ENCODE data around the gene FAM53B. TPM values are rescaled to one million over a fixed set of nuclear protein-coding genes. Genes with fewer than 3 reads are reported as not detected.

The FAM53B gene
- total and polyA plus RNA-seq, 12 donors = 11.6 to 42.9 (median 29.1) TPM

DNA sequence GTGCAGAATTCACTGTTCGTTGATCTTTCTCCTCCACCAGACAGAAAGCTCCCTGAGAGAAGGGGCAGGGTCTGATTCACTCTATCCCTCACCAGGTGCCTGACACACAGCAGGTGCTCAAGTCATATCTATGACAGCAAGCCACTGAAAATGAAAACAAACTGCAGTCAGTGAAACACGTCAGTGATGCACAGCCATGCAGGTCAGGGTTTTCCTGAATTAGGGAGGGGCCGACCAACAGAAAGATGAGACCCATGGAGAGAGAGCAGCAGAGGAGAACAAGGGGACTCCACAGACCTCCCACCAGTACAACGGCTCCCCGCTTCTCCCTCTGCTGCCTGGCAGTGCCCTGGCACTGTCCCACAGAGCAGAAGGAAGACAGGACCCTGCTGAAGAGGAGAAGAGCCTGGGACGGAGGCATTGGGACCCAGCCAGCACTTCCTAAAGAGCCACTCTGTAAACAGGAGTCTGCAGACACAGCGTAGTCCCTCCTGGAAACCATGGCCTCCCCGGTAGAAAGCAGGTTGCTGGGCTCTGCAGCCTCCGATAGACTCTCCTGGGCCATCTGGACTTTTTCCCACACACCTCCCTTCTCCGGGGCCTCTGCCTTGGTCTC lies 50.3 kb downstream of the FAM53B start:
- H3K36me3 ChIP-seq = peaks cover 0 to 55% (median 5%) of the 10 kb centered on the region in 9 donors
- WGBS, 2 donors = 31 to 44% methylated on average over 10 of the region's 10 CpGs
- peaks cover 28 to 96% (median 79%) of the 10 kb centered on the region in 9 donors for H3K4me1 ChIP-seq
- H3K4me3 ChIP-seq = no peak overlapping the region
- intact Hi-C loops (cut with DNase I) = no loop called here
- no peaks in the 10 kb centered on the region for H3K27me3 ChIP-seq
- H3K27ac ChIP-seq = peak overlapping the region; percentile 5 to 97 (median 56)
- TF ChIP-seq, protein P1, sequence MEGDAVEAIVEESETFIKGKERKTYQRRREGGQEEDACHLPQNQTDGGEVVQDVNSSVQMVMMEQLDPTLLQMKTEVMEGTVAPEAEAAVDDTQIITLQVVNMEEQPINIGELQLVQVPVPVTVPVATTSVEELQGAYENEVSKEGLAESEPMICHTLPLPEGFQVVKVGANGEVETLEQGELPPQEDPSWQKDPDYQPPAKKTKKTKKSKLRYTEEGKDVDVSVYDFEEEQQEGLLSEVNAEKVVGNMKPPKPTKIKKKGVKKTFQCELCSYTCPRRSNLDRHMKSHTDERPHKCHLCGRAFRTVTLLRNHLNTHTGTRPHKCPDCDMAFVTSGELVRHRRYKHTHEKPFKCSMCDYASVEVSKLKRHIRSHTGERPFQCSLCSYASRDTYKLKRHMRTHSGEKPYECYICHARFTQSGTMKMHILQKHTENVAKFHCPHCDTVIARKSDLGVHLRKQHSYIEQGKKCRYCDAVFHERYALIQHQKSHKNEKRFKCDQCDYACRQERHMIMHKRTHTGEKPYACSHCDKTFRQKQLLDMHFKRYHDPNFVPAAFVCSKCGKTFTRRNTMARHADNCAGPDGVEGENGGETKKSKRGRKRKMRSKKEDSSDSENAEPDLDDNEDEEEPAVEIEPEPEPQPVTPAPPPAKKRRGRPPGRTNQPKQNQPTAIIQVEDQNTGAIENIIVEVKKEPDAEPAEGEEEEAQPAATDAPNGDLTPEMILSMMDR (IDR thresholded peaks at IDR 0.05) = no peak
- no peaks in the 10 kb centered on the region for H3K9me3 ChIP-seq
- peak in 6 of 8 donors; percentile 14 to 55 (median 28) for ATAC-seq
- DNase-seq = peak in 1 of 2 donors; percentile 27

DNA sequence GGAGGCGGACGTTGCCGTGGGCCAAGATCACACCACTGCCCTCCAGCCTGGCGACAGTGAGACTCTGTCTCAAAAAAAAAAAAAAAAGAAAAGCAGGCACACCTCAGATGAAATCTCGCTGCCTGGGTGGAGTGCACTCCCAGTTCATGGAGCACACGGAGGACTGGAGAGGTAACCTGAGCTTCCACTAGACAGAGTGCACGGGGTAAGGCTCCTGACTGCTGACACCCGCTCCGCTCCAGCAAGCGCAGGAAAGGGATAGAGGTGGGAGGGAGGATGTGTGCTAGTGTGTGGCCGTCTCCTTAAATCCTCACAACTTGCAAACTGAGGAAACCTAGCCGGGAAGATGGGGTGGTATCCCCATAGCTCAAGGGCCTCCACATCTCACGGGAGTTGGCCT lies 50.8 kb downstream of the FAM53B start:
- DNase-seq (peak in 1 of 2 donors; percentile 10), ATAC-seq (peak; percentile 8 to 57 (median 36))
- peaks cover 0 to 55% (median 5%) of the 10 kb centered on the region in 9 donors for H3K36me3 ChIP-seq
- 56 to 60% methylated on average over 13 of the region's 13 CpGs for WGBS, 2 donors
- no peak overlapping the region for H3K4me3 ChIP-seq
- H3K27ac ChIP-seq = peak overlapping the region in 9 of 10 donors; percentile 5 to 97 (median 62)
- TF ChIP-seq, protein P1 (IDR thresholded peaks at IDR 0.05) = no peak
- H3K4me1 ChIP-seq = peaks cover 27 to 96% (median 79%) of the 10 kb centered on the region in 9 donors
- no peaks in the 10 kb centered on the region for H3K27me3 ChIP-seq
- intact Hi-C loops (cut with DNase I) = no loop called here
- H3K9me3 ChIP-seq = no peaks in the 10 kb centered on the region

DNA sequence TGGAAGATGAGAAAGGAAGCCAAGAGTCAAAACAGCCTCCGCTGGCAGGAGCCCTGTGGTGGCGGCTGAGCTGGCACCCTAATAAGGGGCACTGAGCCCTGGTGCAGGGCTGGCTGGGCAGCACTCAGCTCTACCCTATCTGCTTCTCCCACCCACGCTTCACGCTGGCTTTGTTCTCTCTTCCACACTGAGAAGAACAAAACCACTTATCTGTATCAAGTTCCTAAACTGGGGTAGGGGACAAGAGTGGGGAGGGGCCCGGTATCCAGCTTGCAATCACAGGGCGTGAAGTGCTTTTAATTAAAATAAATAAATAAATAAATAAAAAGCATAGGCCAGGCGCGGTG lies 52.1 kb downstream of the FAM53B start:
- WGBS, 2 donors = 75 to 77% methylated on average over 8 of the region's 8 CpGs
- TF ChIP-seq, protein P1 (IDR thresholded peaks at IDR 0.05) = no peak
- ATAC-seq (peak in 4 of 8 donors; percentile 27 to 67 (median 49)), DNase-seq (peak in 1 of 2 donors; percentile 23)
- Histone ChIP-seq H3K27ac (peak overlapping the region in 5 of 10 donors; percentile 25 to 73 (median 53)), H3K4me1 (peaks cover 24 to 96% (median 79%) of the 10 kb centered on the region in 9 donors), H3K36me3 (peaks cover 0 to 55% (median 5%) of the 10 kb centered on the region in 9 donors), H3K4me3 (no peak overlapping the region), H3K9me3 (no peaks in the 10 kb centered on the region), H3K27me3 (no peaks in the 10 kb centered on the region)
- intact Hi-C loops (cut with DNase I) = no loop called here

DNA sequence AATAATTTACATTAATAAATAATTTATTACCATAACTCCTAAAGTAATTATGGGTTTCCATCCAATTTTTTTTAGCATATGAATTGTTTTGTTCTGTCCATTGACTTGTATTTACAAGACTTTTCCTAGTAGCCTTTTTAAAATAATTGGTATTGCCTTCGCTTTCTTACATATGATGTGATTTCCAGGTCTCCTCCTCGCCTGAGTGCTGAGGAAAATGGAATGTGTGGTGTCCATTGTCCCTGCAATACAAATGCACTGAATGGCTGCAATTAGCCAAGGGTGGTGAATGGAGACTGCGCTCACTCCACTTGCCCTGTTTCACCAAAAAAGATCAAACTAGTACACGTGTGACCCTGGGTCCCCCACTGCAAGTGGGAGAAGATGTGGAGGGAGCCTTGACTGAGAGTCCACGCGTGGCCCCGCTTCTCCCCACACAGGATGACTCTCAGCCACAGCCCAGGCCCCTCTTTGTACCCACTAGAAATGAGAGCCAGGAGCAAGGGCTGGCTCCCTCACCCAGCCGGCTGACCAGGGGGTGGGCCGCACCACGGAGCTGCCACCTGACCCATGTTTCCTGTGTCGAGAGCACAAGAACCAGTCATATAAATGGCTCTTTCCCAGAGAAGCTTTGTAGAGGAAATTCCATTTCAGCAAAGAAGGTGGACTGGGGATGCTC lies 52.6 kb downstream of the FAM53B start:
- Histone ChIP-seq H3K27ac (peak overlapping the region in 5 of 10 donors; percentile 25 to 73 (median 53)), H3K36me3 (peaks cover 0 to 55% (median 5%) of the 10 kb centered on the region in 9 donors), H3K4me3 (no peak overlapping the region), H3K27me3 (no peaks in the 10 kb centered on the region), H3K4me1 (peaks cover 25 to 96% (median 79%) of the 10 kb centered on the region in 9 donors), H3K9me3 (no peaks in the 10 kb centered on the region)
- ATAC-seq (peak in 1 of 8 donors; percentile 9), DNase-seq (peak in 1 of 2 donors; percentile 11)
- TF ChIP-seq, protein P1 (IDR thresholded peaks at IDR 0.05) = no peak
- intact Hi-C loops (cut with DNase I) = no loop called here
- WGBS, 2 donors = 69 to 75% methylated on average over 11 of the region's 11 CpGs
